Astrocyte (in vitro differentiated cells and primary cell): ENCODE data around the gene MYT1. TPM values are rescaled to one million over a fixed set of nuclear protein-coding genes. Genes with fewer than 3 reads are reported as not detected.

ENCODE experiments used
- DNase-seq: peaks from one replicate; pipeline ENCODE4 v3.0.0-alpha.2; 2010; ENCODE audit warnings: low read depth
- FAIRE-seq: peaks from 2 replicates; lab custom pipeline; 2011; peaks lifted over from hg19 to GRCh38; lab: Jason Lieb, UNC
- H2AFZ ChIP-seq: 2 replicates; pipeline ENCODE4 v1.6.0; 2012; ENCODE audit warnings: low read depth, low read length, inconsistent platforms
- H3K27ac ChIP-seq: 2 replicates; pipeline ENCODE4 v1.5.1; 2011; ENCODE audit warnings: low read depth, low read length, inconsistent platforms
- H3K27me3 ChIP-seq: 2 replicates; pipeline ENCODE4 v1.6.0; 2011; ENCODE audit warnings: low read length, inconsistent platforms; ENCODE audit not compliant: insufficient read depth
- H3K36me3 ChIP-seq: 2 replicates; pipeline ENCODE4 v1.5.1; 2011; ENCODE audit warnings: low read length, inconsistent platforms; ENCODE audit not compliant: insufficient read depth
- H3K4me1 ChIP-seq: 2 replicates; pipeline ENCODE4 v1.5.1; 2011; ENCODE audit warnings: low read length, inconsistent platforms; ENCODE audit not compliant: insufficient read depth
- H3K4me2 ChIP-seq: 2 replicates; pipeline ENCODE4 v1.6.0; 2012; ENCODE audit warnings: low read length, inconsistent platforms
- H3K4me3 ChIP-seq: 2 replicates; pipeline ENCODE4 v1.5.1; 2011; ENCODE audit warnings: low read depth, mild to moderate bottlenecking, low read length, inconsistent platforms; ENCODE audit not compliant: insufficient read depth
- H3K79me2 ChIP-seq: 2 replicates; pipeline ENCODE4 v1.6.0; 2012; ENCODE audit warnings: mild to moderate bottlenecking, low read length, inconsistent platforms; ENCODE audit not compliant: insufficient read depth
- H3K9ac ChIP-seq: 2 replicates; pipeline ENCODE4 v1.6.0; 2012; ENCODE audit warnings: mild to moderate bottlenecking, low read length, inconsistent platforms
- H3K9me3 ChIP-seq: 2 replicates; pipeline ENCODE4 v1.5.1; 2012; ENCODE audit warnings: low read depth, mild to moderate bottlenecking, low read length, inconsistent platforms; ENCODE audit not compliant: insufficient read depth
- H4K20me1 ChIP-seq: 2 replicates; pipeline ENCODE4 v1.6.0; 2012; ENCODE audit warnings: low read length, inconsistent platforms; ENCODE audit not compliant: insufficient read depth
- H3K27ac Mint-ChIP-seq: one replicate; pipeline ENCODE4 v1.8.0; 2021; ENCODE audit warnings: mild to moderate bottlenecking, mixed read lengths; ENCODE audit not compliant: unreplicated experiment
- H3K27me3 Mint-ChIP-seq: one replicate; pipeline ENCODE4 v1.8.0; 2021; ENCODE audit warnings: low read depth, mixed read lengths; ENCODE audit not compliant: unreplicated experiment
- H3K36me3 Mint-ChIP-seq: one replicate; pipeline ENCODE4 v1.8.0; 2021; ENCODE audit warnings: low read depth, mixed read lengths; ENCODE audit not compliant: unreplicated experiment
- H3K4me1 Mint-ChIP-seq: one replicate; pipeline ENCODE4 v1.8.0; 2021; ENCODE audit warnings: low read depth, mixed read lengths; ENCODE audit not compliant: unreplicated experiment
- H3K4me3 Mint-ChIP-seq: one replicate; pipeline ENCODE4 v1.8.0; 2021; ENCODE audit warnings: mild to moderate bottlenecking, moderate library complexity, mixed read lengths; ENCODE audit not compliant: unreplicated experiment
- H3K9me3 Mint-ChIP-seq: one replicate; pipeline ENCODE4 v1.8.0; 2021; ENCODE audit warnings: mild to moderate bottlenecking, mixed read lengths; ENCODE audit not compliant: unreplicated experiment
- EZH2 ChIP-seq: IDR thresholded peaks from 2 replicates; pipeline ENCODE4 v1.6.1; 2012; ENCODE audit warnings: mild to moderate bottlenecking, low read length, inconsistent platforms; ENCODE audit not compliant: insufficient read depth
- total RNA-seq: library from RNA; stranded (reverse); gene quantifications from 2 replicates; pipeline ENCODE4 v1.2.1, GENCODE V29; 2021
- TF ChIP-seq, protein P1 (sequence below): IDR thresholded peaks from 2 replicates; pipeline ENCODE4 v1.5.1; 2011; ENCODE audit warnings: low read depth, mild to moderate bottlenecking, inconsistent platforms, low read length, moderate library complexity; ENCODE audit not compliant: insufficient read depth

The MYT1 gene
- total RNA-seq, 1 donor from 2014 or later = not detected

DNA sequence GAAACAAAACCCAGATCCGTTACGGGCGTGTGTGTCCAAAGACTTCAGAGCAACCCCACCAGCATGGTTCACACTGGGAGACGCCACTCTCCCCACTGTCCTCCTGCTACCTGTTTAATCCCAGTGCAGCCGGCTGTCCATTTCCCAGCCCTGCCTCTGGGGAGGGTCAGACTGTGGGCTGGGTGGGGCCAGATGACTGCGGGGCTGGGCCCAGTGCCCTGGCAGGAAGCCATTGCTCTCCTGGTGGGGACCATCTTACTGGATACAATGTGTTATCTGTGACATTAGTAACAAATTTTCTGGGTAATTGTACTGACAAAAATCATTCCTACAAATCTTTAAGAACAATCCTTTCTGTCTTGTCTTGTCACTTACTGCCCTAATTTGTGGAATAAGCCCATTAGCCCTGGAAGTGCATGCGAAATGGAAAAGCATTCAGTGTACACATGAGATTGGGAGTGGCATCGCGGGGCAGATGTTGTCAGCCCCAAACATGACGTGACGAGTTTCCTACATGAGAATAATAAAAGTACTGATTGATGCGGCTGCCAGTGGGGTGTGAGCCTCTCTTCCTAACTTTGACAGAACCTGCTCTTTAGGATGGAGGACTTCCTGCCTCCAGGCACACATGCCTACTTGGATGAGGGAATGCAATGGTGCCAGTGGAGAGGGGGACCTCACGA, 53.4 kb downstream of the MYT1 start:
- Histone ChIP-seq H3K9me3 (no peaks in the 10 kb centered on the region), H3K4me3 (no peak overlapping the region), H3K9ac (no peak overlapping the region), H3K4me1 (peaks cover 4% of the 10 kb centered on the region), H3K79me2 (no peaks in the 10 kb centered on the region), H3K36me3 (no peaks in the 10 kb centered on the region), H2AFZ (no peak overlapping the region), H4K20me1 (no peaks in the 10 kb centered on the region), H3K27ac (no peak overlapping the region), H3K27me3 (peaks cover 27% of the 10 kb centered on the region), H3K4me2 (no peak overlapping the region)
- Mint-ChIP-seq H3K9me3 (no peaks in the 10 kb centered on the region), H3K27me3 (peaks cover 46% of the 10 kb centered on the region), H3K4me3 (no peak overlapping the region), H3K27ac (no peak overlapping the region), H3K36me3 (no peaks in the 10 kb centered on the region), H3K4me1 (peaks cover 13% of the 10 kb centered on the region)
- FAIRE-seq = no peak
- TF ChIP-seq EZH2 = no peak
- TF ChIP-seq, protein P1, sequence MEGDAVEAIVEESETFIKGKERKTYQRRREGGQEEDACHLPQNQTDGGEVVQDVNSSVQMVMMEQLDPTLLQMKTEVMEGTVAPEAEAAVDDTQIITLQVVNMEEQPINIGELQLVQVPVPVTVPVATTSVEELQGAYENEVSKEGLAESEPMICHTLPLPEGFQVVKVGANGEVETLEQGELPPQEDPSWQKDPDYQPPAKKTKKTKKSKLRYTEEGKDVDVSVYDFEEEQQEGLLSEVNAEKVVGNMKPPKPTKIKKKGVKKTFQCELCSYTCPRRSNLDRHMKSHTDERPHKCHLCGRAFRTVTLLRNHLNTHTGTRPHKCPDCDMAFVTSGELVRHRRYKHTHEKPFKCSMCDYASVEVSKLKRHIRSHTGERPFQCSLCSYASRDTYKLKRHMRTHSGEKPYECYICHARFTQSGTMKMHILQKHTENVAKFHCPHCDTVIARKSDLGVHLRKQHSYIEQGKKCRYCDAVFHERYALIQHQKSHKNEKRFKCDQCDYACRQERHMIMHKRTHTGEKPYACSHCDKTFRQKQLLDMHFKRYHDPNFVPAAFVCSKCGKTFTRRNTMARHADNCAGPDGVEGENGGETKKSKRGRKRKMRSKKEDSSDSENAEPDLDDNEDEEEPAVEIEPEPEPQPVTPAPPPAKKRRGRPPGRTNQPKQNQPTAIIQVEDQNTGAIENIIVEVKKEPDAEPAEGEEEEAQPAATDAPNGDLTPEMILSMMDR = no peak
- no peak for DNase-seq

GRCh38 chr20:64219202-64219601, 55.0 kb downstream of the MYT1 start:
- Histone ChIP-seq H3K4me1 (peaks cover 19% of the 10 kb centered on the region), H4K20me1 (no peaks in the 10 kb centered on the region), H3K79me2 (no peaks in the 10 kb centered on the region), H3K9ac (no peak overlapping the region), H3K9me3 (no peaks in the 10 kb centered on the region), H3K36me3 (no peaks in the 10 kb centered on the region), H3K4me3 (no peak overlapping the region), H2AFZ (no peak overlapping the region), H3K27ac (no peak overlapping the region), H3K27me3 (peaks cover 27% of the 10 kb centered on the region), H3K4me2 (no peak overlapping the region)
- Mint-ChIP-seq H3K27me3 (peaks cover 32% of the 10 kb centered on the region), H3K4me1 (peaks cover 25% of the 10 kb centered on the region), H3K9me3 (no peaks in the 10 kb centered on the region), H3K27ac (no peak overlapping the region), H3K36me3 (no peaks in the 10 kb centered on the region), H3K4me3 (no peak overlapping the region)
- FAIRE-seq = no peak
- no peak for DNase-seq
- TF ChIP-seq, protein P1 = no peak
- no peak for TF ChIP-seq EZH2

GRCh38 chr20:64219730-64220129, 55.5 kb downstream of the MYT1 start:
- no peak overlapping the region for H3K4me3 Mint-ChIP-seq
- H3K4me1 ChIP-seq = peaks cover 24% of the 10 kb centered on the region
- H3K27ac Mint-ChIP-seq = no peak overlapping the region
- no peak overlapping the region for H3K4me2 ChIP-seq
- no peaks in the 10 kb centered on the region for H3K9me3 Mint-ChIP-seq
- H3K79me2 ChIP-seq = no peaks in the 10 kb centered on the region
- no peak for DNase-seq
- no peak overlapping the region for H3K27ac ChIP-seq
- peaks cover 26% of the 10 kb centered on the region for H3K27me3 ChIP-seq
- no peaks in the 10 kb centered on the region for H3K36me3 ChIP-seq
- H4K20me1 ChIP-seq = no peaks in the 10 kb centered on the region
- TF ChIP-seq EZH2 = no peak
- TF ChIP-seq, protein P1 = no peak
- peaks cover 27% of the 10 kb centered on the region for H3K27me3 Mint-ChIP-seq
- no peak overlapping the region for H2AFZ ChIP-seq
- no peak overlapping the region for H3K9ac ChIP-seq
- no peaks in the 10 kb centered on the region for H3K36me3 Mint-ChIP-seq
- peaks cover 30% of the 10 kb centered on the region for H3K4me1 Mint-ChIP-seq
- no peaks in the 10 kb centered on the region for H3K9me3 ChIP-seq
- no peak overlapping the region for H3K4me3 ChIP-seq
- no peak for FAIRE-seq
